SIG-M5 treated with dmso at 0.1 percent for 504 hours (cell line): ENCODE measurements around the gene THTPA.
"Not testable (repeated sequence)": the region's sequence is repeated elsewhere in the genome, so short reads cannot be mapped to it uniquely, and the experiment has no call there.

Experiments used
- DNase-seq: peaks from one replicate; lab custom pipeline; 2025; ENCODE audit not compliant: unreplicated experiment; lab: John Stamatoyannopoulos, UW

Gene THTPA

DNA sequence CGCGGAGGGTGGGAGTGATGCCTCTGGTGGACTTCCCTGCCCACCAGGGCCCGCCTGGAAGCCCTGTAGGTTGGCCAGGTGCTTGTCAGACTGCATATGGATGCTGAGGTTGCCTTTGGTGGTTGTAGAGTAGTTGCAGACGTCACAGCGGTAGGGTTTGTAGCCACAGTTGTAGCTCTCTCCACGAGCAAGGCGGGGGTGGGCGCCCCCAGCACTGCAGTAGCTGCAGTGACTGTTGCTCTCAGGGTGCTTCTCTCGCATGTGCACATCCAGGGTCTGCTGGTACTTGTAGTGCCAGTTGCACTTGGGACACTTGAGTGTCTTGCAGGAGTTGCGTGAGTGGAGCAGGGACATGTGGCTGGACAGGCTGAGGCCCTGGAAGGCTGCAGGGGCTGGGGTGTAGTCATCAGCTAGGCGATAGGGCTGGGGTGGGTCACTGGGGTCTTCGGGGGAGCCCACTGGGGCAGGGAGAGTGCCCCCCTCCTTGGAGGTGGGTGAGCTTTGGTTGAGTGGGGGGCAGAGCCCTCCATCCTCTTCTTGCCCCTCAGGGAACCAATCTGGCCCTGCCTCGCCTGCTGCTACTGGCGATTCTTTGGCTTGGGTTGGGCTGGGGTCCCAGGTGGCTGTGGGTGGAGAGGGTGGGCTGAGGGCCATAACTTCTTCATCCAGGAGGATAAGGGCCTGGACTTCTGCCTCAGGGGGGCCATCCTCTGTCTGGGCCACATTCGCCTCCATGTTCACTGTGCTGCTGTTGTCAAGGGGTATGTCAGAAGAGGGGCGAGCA lies 22.2 kb upstream of the THTPA start:
- no peak for DNase-seq

GRCh38 chr14:23535943-23536342 lies 20.1 kb upstream of the THTPA start:
- no peak for DNase-seq

GRCh38 chr14:23536494-23536893 lies 19.6 kb upstream of the THTPA start:
- no peak for DNase-seq

DNA sequence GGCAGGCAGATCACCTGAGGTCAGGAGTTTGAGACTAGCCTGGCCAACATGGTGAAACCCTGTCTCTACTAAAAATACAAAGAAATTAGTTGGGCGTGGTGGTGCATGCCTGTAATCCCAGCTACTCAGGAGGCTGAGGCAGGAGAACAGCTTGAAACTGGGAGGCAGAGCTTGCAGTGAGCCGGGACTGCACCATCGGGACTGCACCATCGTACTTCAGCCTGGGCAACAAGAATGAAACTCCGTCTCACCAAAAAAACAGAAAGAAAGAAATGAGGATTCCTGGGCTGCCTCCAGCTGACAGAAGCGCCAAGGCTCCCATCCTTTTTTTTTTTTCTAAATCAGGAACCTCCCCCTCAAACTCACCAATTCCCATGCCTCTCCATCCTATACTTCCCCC lies 19.2 kb upstream of the THTPA start:
- not testable (repeated sequence) for DNase-seq

DNA sequence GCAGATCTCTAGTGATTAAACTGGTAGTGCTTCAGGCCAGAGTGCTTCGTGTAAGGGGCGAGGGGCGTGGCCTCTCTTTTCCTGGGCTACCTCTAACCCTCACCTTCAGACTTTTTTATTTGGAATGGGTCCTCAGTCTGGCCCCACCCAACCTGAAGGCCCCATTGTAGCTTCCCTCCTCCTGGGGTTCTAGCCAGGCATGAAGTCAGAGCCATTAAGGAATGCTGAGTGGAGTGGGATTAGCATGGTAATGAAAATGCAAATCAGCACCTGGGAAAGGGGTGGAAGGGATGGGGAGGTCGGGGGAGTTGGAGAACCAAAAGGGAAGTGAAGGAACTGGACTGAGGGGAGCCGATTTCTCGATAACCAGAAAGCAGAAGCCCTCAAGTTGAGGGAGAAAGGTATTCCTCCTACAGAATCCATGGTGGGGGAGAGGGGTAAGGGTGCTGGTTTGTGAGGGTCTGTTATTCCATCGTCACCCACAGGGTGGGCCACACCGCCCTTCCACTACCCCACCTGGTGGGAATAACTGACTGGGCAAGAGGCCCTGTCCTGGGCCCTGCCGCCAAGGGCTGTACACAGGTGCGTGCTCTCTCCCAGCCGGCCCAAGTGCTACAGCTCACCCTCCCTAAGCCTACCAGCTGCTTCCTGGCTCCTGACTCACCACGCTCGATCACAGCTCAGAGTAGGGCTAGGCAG lies 18.6 kb upstream of the THTPA start:
- DNase-seq = no peak

DNA sequence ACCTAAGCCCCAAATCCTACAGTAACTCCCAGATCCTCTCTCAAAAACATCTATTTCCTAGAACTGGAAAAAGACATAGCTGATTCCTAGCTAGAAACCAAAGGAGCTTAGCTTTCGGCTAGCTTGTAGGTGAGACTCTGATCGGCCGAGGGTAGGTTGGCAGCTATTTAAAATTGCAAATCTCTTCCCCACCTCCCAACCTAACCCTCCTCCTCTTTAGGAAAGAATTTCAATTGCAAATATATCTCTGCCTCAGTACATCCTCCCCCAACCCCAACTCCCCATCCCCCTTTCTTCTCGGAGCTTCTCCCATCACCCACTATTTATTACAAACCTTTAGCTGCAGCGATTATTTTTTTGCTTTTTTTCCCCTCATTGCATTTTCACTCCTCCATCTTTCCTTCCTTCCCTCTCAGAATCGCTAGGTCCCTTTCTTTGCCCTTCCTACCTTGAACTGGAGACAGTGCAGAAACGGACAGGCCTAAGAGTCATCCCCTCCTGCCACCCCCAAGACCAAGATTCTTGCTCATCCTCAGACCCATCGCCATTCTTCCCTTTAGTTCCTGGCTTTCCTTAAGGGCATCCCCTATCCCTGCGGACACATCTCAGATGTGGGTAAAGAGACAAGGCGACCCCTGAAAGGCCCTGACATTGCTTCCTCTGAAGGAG lies 17.9 kb upstream of the THTPA start:
- DNase-seq = no peak

- no peak for DNase-seq
These were observed 17.3 kb upstream of the THTPA start for GRCh38 chr14:23538785-23539184.

GRCh38 chr14:23539248-23540140 lies 16.6 kb upstream of the THTPA start:
- DNase-seq = peak; percentile 18

DNA sequence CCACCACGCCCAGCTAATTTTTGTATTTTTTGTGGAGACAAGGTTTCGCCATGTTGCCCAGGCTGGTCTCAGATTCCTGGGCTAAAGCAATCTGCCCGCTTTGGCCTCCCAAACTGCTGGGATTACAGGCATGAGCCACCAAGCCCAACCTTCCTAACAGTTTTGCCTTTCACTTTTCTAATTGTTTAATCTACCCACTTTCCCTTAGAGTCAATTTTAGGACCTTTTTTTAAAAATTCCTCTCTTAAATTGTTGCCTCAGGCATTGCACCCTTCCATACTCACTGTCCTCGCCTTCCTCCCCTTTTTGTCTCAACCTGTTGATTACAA lies 16.0 kb upstream of the THTPA start:
- no peak for DNase-seq

- no peak for DNase-seq
These were observed 13.8 kb upstream of the THTPA start for GRCh38 chr14:23542261-23542660.

DNA sequence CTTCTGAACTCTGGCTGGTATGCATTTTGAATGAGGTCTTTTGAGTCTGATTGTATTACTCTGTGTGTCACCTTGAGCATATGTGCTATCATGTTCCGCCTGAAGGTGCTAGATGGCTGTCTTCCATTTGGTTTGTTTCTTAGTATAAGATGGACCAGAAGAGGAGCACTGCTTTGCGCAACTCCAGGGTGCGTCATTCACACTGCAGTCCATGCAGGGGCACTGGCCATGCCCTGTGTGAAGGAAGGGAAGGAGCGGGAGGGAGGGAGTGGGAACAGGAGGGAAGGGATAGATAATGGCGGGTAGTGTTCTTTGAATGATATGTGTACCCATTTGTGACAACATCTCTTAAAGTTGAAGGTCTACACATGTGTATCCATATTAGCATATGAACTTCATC lies 12.7 kb upstream of the THTPA start:
- no peak for DNase-seq

- no peak for DNase-seq
These were observed 11.3 kb upstream of the THTPA start for GRCh38 chr14:23544511-23545447.

DNA sequence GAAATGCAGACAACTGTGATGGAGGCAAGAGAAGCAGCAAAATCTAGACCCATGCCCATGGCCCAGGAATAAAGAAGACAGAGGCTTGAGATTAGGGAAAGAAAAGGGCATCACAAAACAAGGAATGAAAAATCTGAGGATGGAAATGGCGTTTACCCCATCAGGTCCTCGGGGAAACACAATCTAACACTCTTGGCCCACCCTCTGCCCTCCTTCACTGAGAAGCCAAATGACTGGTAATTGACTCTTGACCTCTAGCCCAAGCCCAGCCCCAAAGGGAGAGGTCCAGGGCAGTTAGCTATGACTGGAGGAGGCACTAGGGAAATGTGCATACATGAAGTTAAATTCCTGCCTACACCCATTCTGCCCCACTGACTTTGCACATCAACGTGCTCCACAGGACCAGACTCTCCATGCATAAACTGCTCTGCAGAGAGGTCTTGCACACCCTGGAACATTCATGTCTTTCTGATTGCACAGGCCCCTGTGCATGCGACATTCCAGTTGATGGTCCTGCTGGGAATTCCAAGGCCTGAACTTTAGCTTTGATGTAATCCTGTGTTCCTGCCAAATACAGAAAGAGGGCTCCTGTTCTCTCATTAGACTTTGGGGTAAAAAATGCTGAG lies 10.2 kb upstream of the THTPA start:
- no peak for DNase-seq

- no peak for DNase-seq
These were observed 9.5 kb upstream of the THTPA start for GRCh38 chr14:23546450-23547035.

GRCh38 chr14:23547924-23548323 lies 8.1 kb upstream of the THTPA start:
- no peak for DNase-seq

- DNase-seq = no peak
These were observed 7.4 kb upstream of the THTPA start for GRCh38 chr14:23548351-23549318.

- DNase-seq = no peak
These were observed 5.8 kb upstream of the THTPA start for GRCh38 chr14:23550131-23550811.
